Lung (tissue), 12 donors: ENCODE data around the gene TMEM161A. TPM values are rescaled to one million over a fixed set of nuclear protein-coding genes. Genes with fewer than 3 reads are reported as not detected.

Experiments
- ATAC-seq: fragments of 200-7000 bp; cut with Tn5 transposase; one replicate; pipeline ENCODE4 v1.9.1; 2020; ENCODE audit warnings: moderate number of reproducible peaks; ENCODE audit not compliant: insufficient read depth, low FRiP score
- DNase-seq, 3 donors: peaks; one replicate each; pipeline ENCODE4 v3.0.0-alpha.2; 2013 to 2017
- H3K27ac ChIP-seq, 2 donors: one replicate each; pipeline ENCODE4 v1.5.1; 2013; ENCODE audit warnings: mild to moderate bottlenecking in 2 of 2, moderate library complexity in 2 of 2, control low read depth in 1 of 2, inconsistent platforms in 1 of 2, low read depth in 1 of 2, low read length in 1 of 2
- H3K27me3 ChIP-seq, 3 donors: one replicate each; pipeline ENCODE4 v1.5.1; 2013; ENCODE audit warnings: low read length in 2 of 3; ENCODE audit not compliant: control insufficient read depth in 3 of 3, insufficient read depth in 3 of 3
- H3K36me3 ChIP-seq, 4 donors: one replicate each; pipeline ENCODE4 v1.5.1; 2013; ENCODE audit warnings: low read length in 4 of 4, mild to moderate bottlenecking in 1 of 4, moderate library complexity in 1 of 4; ENCODE audit not compliant: control insufficient read depth in 4 of 4, insufficient read depth in 4 of 4
- H3K4me1 ChIP-seq, 5 donors: one replicate each; pipeline ENCODE4 v1.5.1; 2013; ENCODE audit warnings: low read length in 5 of 5, mild to moderate bottlenecking in 2 of 5, moderate library complexity in 1 of 5; ENCODE audit not compliant: control insufficient read depth in 5 of 5, insufficient read depth in 5 of 5
- H3K4me3 ChIP-seq: one replicate; pipeline ENCODE4 v1.5.1; 2013; ENCODE audit warnings: mild to moderate bottlenecking, control low read depth, moderate library complexity
- H3K9ac ChIP-seq, 2 donors: one replicate each; pipeline ENCODE4 v1.5.1; 2013; ENCODE audit warnings: low read length in 2 of 2, control low read depth in 1 of 2; ENCODE audit not compliant: insufficient read depth in 1 of 2
- H3K9me3 ChIP-seq, 4 donors: one replicate each; pipeline ENCODE4 v1.5.1; 2013; ENCODE audit warnings: low read length in 3 of 4, mild to moderate bottlenecking in 1 of 4, moderate library complexity in 1 of 4; ENCODE audit not compliant: control insufficient read depth in 4 of 4, insufficient read depth in 3 of 4
- CTCF ChIP-seq: IDR thresholded peaks from 2 replicates; pipeline ENCODE4 v1.5.1; 2012; ENCODE audit warnings: mild to moderate bottlenecking; ENCODE audit errors: control extremely low read depth, extremely low read depth
- WGBS, 2 donors: extraction: QIAGEN DNeasy Blood & Tissue Kit; methylation state at CpG; one replicate each; pipeline ENCODE4 v1.1.7; 2013; 5-methylcytosine and 5-hydroxymethylcytosine counted together
- polyA plus RNA-seq, 2 donors: library from polyadenylated mRNA; stranded (reverse); fragments of 200-250 nt; gene quantifications; one replicate each; pipeline ENCODE4 v1.2.1, GENCODE V29; 2013
- total RNA-seq, 2 donors: library from RNA; depleted of rRNA in 1 of 2; stranded (reverse); fragments of >200 nt in 1 of 2; gene quantifications; one replicate each; pipeline ENCODE4 v1.2.1, GENCODE V29; 2014 to 2021
- donor health status: control.
- donor health status: control.
- donor health status: Bipolar disorder and iron deficiency.
- donor health status: healthy.
- donor health status: DM: yes; HTN: yes; CAD: no.

Gene TMEM161A
- total and polyA plus RNA-seq, 4 donors: 18.1 to 32.2 (median 23.1) TPM

DNA sequence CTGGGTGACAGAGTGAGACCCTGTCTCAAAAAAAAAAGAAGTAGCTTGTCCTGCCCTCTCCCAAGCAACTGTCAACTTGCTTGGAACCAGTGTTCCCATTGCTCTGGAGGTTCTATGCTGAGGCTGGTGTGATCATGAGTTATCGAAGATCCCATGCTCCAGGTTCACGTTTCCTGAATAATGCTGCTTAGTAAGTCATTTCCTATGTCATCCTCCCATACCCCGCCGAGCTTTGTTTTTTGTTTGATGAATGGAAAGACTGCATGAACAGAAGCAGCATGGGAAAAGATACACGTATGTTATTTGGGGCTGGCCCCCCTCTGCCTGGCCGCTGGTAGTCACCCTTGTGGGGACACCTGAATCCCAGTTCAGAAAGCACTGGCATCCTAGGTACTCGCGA lies 63.2 kb downstream of the TMEM161A start:
- H3K9me3 ChIP-seq: no peaks in the 10 kb centered on the region
- no peak for DNase-seq
- no peak overlapping the region for H3K4me3 ChIP-seq
- no peak overlapping the region for H3K9ac ChIP-seq
- no peak overlapping the region for H3K27ac ChIP-seq
- 90 to 91% methylated on average over 8 of the region's 8 CpGs for WGBS, 2 donors
- H3K4me1 ChIP-seq: peaks cover 0 to 5% (median 0%) of the 10 kb centered on the region in 5 donors
- H3K36me3 ChIP-seq: peaks cover 0 to 7% (median 3%) of the 10 kb centered on the region in 4 donors
- H3K27me3 ChIP-seq: no peaks in the 10 kb centered on the region
- no peak for TF ChIP-seq CTCF
- no peak for ATAC-seq

GRCh38 chr19:19074196-19074882 lies 63.9 kb downstream of the TMEM161A start:
- 57 to 65% methylated on average over 13 of the region's 13 CpGs for WGBS, 2 donors
- Histone ChIP-seq H3K27ac (no peak overlapping the region), H3K4me1 (peaks cover 0 to 5% (median 2%) of the 10 kb centered on the region in 5 donors), H3K4me3 (no peak overlapping the region), H3K36me3 (peaks cover 0 to 7% (median 3%) of the 10 kb centered on the region in 4 donors), H3K9me3 (no peaks in the 10 kb centered on the region), H3K27me3 (no peaks in the 10 kb centered on the region), H3K9ac (no peak overlapping the region)
- TF ChIP-seq CTCF: no peak
- no peak for ATAC-seq
- no peak for DNase-seq

DNA sequence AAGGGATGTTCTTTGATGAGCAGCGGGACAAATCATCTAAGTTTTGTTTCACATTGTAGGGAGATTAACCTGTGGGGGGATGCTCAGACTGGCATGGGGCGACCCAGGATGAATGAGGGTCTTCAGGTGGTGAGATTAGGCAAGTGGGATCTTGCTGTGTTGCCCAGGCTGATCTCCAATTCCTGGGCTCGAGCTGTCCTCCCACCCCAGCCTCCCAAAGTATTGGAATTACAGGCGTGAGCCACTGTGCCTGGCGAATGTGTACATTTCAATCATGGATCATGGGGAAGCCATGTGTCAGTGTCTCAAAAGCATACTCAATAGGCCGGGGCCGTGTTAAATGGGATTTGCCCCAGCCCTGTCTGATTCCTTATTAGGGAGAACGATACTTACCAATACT lies 66.4 kb downstream of the TMEM161A start:
- no peak for DNase-seq
- H3K9ac ChIP-seq: no peak overlapping the region
- no peak overlapping the region for H3K4me3 ChIP-seq
- peaks cover 0 to 7% (median 2%) of the 10 kb centered on the region in 4 donors for H3K36me3 ChIP-seq
- TF ChIP-seq CTCF: no peak
- WGBS, 2 donors: 90 to 93% methylated on average over 8 of the region's 8 CpGs
- ATAC-seq: no peak
- H3K27me3 ChIP-seq: no peaks in the 10 kb centered on the region
- H3K9me3 ChIP-seq: no peaks in the 10 kb centered on the region
- H3K4me1 ChIP-seq: peaks cover 0 to 8% (median 7%) of the 10 kb centered on the region in 5 donors
- no peak overlapping the region for H3K27ac ChIP-seq

Other genes starting within 250 kb of the TMEM161A start
- 1 to 10 TPM in 1 of 2 donors, under 1 TPM in 1; 0.55 to 1.7 TPM for gene CERS1, start 242.3 kb downstream of the TMEM161A start, total RNA-seq
- under 1 TPM; 0.14 to 0.16 TPM for gene CERS1, start 242.3 kb downstream of the TMEM161A start, polyA plus RNA-seq
- gene COPE, start 219.1 kb downstream of the TMEM161A start, total RNA-seq: 100 to 1,000 TPM in 1 of 2 donors, 10 to 100 TPM in 1; 94.1 to 265 TPM
- gene COPE, start 219.1 kb downstream of the TMEM161A start, polyA plus RNA-seq: 100 to 1,000 TPM; 285 to 365 TPM
- gene DDX49, start 218.8 kb downstream of the TMEM161A start, total RNA-seq: 10 to 100 TPM; 32.2 to 59.8 TPM
- 10 to 100 TPM; 52.6 to 69.1 TPM for gene DDX49, start 218.8 kb downstream of the TMEM161A start, polyA plus RNA-seq
- gene HOMER3, start 197.3 kb downstream of the TMEM161A start, total RNA-seq: 10 to 100 TPM; 22.0 to 24.6 TPM
- gene HOMER3, start 197.3 kb downstream of the TMEM161A start, polyA plus RNA-seq: 10 to 100 TPM; 23.8 to 40.2 TPM
- 10 to 100 TPM; 55.2 to 73.4 TPM for gene SUGP2, start 105.0 kb downstream of the TMEM161A start, total RNA-seq
- gene SUGP2, start 105.0 kb downstream of the TMEM161A start, polyA plus RNA-seq: 10 to 100 TPM; 27.6 to 63.9 TPM
- gene ARMC6, start 104.9 kb downstream of the TMEM161A start, total RNA-seq: 10 to 100 TPM; 23.5 to 33.1 TPM
- gene ARMC6, start 104.9 kb downstream of the TMEM161A start, polyA plus RNA-seq: 10 to 100 TPM; 31.2 to 33.3 TPM
- 10 to 100 TPM in 1 of 2 donors, 1 to 10 TPM in 1; 7.5 to 10.1 TPM for gene SLC25A42, start 74.5 kb downstream of the TMEM161A start, total RNA-seq
- gene SLC25A42, start 74.5 kb downstream of the TMEM161A start, polyA plus RNA-seq: 1 to 10 TPM; 5.8 to 6.4 TPM
- gene MEF2B, start 31.8 kb upstream of the TMEM161A start, total RNA-seq: 1 to 10 TPM in 1 of 2 donors, under 1 TPM in 1; 0.63 to 1.8 TPM
- under 1 TPM; 0.44 to 0.59 TPM for gene MEF2B, start 31.8 kb upstream of the TMEM161A start, polyA plus RNA-seq
- gene BORCS8, start 53.7 kb upstream of the TMEM161A start, total RNA-seq: 10 to 100 TPM; 10.0 to 41.4 TPM
- gene BORCS8, start 53.7 kb upstream of the TMEM161A start, polyA plus RNA-seq: 10 to 100 TPM; 30.9 to 37.5 TPM
- gene RFXANK, start 53.8 kb upstream of the TMEM161A start, total RNA-seq: 10 to 100 TPM; 46.6 to 97.6 TPM
- gene RFXANK, start 53.8 kb upstream of the TMEM161A start, polyA plus RNA-seq: 100 to 1,000 TPM in 1 of 2 donors, 10 to 100 TPM in 1; 99.6 to 148 TPM
- 10 to 100 TPM in 1 of 2 donors, 1 to 10 TPM in 1; 4.6 to 18.6 TPM for gene NR2C2AP, start 64.9 kb upstream of the TMEM161A start, total RNA-seq
- 10 to 100 TPM; 23.9 to 26.7 TPM for gene NR2C2AP, start 64.9 kb upstream of the TMEM161A start, polyA plus RNA-seq
- under 1 TPM; 0.03 to 0.06 TPM for gene NCAN, start 73.5 kb upstream of the TMEM161A start, total RNA-seq
- under 1 TPM in 1 of 2 donors, not detected in 1; 0.01 TPM for gene NCAN, start 73.5 kb upstream of the TMEM161A start, polyA plus RNA-seq
- gene TM6SF2, start 134.8 kb upstream of the TMEM161A start, total RNA-seq: 1 to 10 TPM in 1 of 2 donors, under 1 TPM in 1; 0.74 to 2.4 TPM
- under 1 TPM; 0.23 to 0.33 TPM for gene TM6SF2, start 134.8 kb upstream of the TMEM161A start, polyA plus RNA-seq
- 10 to 100 TPM; 22.3 to 42.8 TPM for gene SUGP1, start 182.0 kb upstream of the TMEM161A start, total RNA-seq
- 10 to 100 TPM; 27.9 to 29.5 TPM for gene SUGP1, start 182.0 kb upstream of the TMEM161A start, polyA plus RNA-seq
- 10 to 100 TPM; 64.4 to 68.0 TPM for gene MAU2, start 182.4 kb upstream of the TMEM161A start, total RNA-seq
- gene MAU2, start 182.4 kb upstream of the TMEM161A start, polyA plus RNA-seq: 10 to 100 TPM; 21.6 to 24.7 TPM